Neural progenitor cell (in vitro differentiated cells): Measurements from ENCODE around the gene ZNF83. TPM values are rescaled to one million over a fixed set of nuclear protein-coding genes. Genes with fewer than 3 reads are reported as not detected.

Experiments used
- DNase-seq: peaks from one replicate; pipeline ENCODE4 v3.0.0-alpha.2; 2016; ENCODE audit warnings: low spot score
- H2AFZ ChIP-seq: fragments of 200-600 bp; sonication (generic); replicated peaks from 2 replicates; pipeline ENCODE4 v1.6.1; 2016; ENCODE audit warnings: antibody characterized with exemption
- H3F3A ChIP-seq: fragments of 200-600 bp; sonication (generic); 2 replicates; pipeline ENCODE4 v1.6.1; 2016; ENCODE audit warnings: antibody characterized with exemption, low read depth
- H3K27ac ChIP-seq: fragments of 200-600 bp; sonication (generic); 2 replicates; pipeline ENCODE4 v1.5.1; 2016; ENCODE audit warnings: mild to moderate bottlenecking
- H3K27me3 ChIP-seq: fragments of 200-600 bp; sonication (generic); 2 replicates; pipeline ENCODE4 v1.6.1; 2016; ENCODE audit warnings: mild to moderate bottlenecking, moderate library complexity
- H3K36me3 ChIP-seq: fragments of 200-600 bp; sonication (generic); 2 replicates; pipeline ENCODE4 v1.5.1; 2016
- H3K4me1 ChIP-seq: fragments of 200-600 bp; sonication (generic); 2 replicates; pipeline ENCODE4 v1.6.1; 2016; ENCODE audit warnings: mixed run types
- H3K4me2 ChIP-seq: fragments of 200-600 bp; sonication (generic); 2 replicates; pipeline ENCODE4 v1.6.1; 2016
- H3K4me3 ChIP-seq: fragments of 200-600 bp; sonication (generic); 2 replicates; pipeline ENCODE4 v1.5.1; 2016
- H3K79me2 ChIP-seq: fragments of 200-600 bp; sonication (generic); 2 replicates; pipeline ENCODE4 v1.6.1; 2016; ENCODE audit warnings: low read depth
- H3K9ac ChIP-seq: fragments of 200-600 bp; sonication (generic); 2 replicates; pipeline ENCODE4 v1.6.1; 2016
- H3K9me3 ChIP-seq: fragments of 200-600 bp; sonication (generic); 2 replicates; pipeline ENCODE4 v1.5.1; 2016; ENCODE audit warnings: low read depth
- H4K20me1 ChIP-seq: fragments of 200-600 bp; sonication (generic); 2 replicates; pipeline ENCODE4 v1.6.1; 2016; ENCODE audit warnings: low read depth
- H3K27ac Mint-ChIP-seq: 3 replicates; pipeline ENCODE4 v1.8.0; 2021; ENCODE audit warnings: mixed read lengths
- H3K27me3 Mint-ChIP-seq: 2 replicates; pipeline ENCODE4 v1.8.0; 2022; ENCODE audit warnings: low read depth, mild to moderate bottlenecking, inconsistent platforms, moderate library complexity, mixed read lengths; ENCODE audit not compliant: insufficient read depth
- H3K36me3 Mint-ChIP-seq: 3 replicates; pipeline ENCODE4 v1.8.0; 2021; ENCODE audit warnings: mixed read lengths
- H3K4me1 Mint-ChIP-seq: 3 replicates; pipeline ENCODE4 v1.8.0; 2021; ENCODE audit warnings: mixed read lengths
- H3K4me3 Mint-ChIP-seq: 3 replicates; pipeline ENCODE4 v1.8.0; 2021; ENCODE audit warnings: mild to moderate bottlenecking, moderate library complexity, mixed read lengths
- H3K9me3 Mint-ChIP-seq: 3 replicates; pipeline ENCODE4 v1.8.0; 2020; ENCODE audit warnings: mixed read lengths
- EZH2 ChIP-seq: fragments of 200-600 bp; sonication (generic); IDR thresholded peaks from 2 replicates; pipeline ENCODE4 v1.6.1; 2017; ENCODE audit warnings: antibody characterized with exemption, mild to moderate bottlenecking, moderate library complexity
- EZH2phosphoT487 ChIP-seq: fragments of 200-600 bp; sonication (generic); IDR thresholded peaks from 2 replicates; pipeline ENCODE4 v1.6.1; 2017; ENCODE audit warnings: antibody characterized with exemption
- small RNA-seq: library from RNA; depleted of rRNA; stranded (forward); fragments of <200 nt; gene quantifications from one replicate; pipeline ENCODE3, GENCODE V24; 2015
- total RNA-seq: library from RNA; depleted of rRNA; stranded (reverse); fragments of >200 nt; gene quantifications from 2 replicates; pipeline ENCODE4 v1.2.3, GENCODE V29; 2015; ENCODE audit warnings: low replicate concordance
- TF ChIP-seq, protein P1 (sequence below): fragments of 200-600 bp; sonication (generic); IDR thresholded peaks from 2 replicates; pipeline ENCODE4 v1.5.1; 2017; ENCODE audit warnings: antibody characterized with exemption, mild to moderate bottlenecking

ZNF83 gene
- total RNA-seq, 1 donor from 2014 or later = 76.2 TPM

DNA sequence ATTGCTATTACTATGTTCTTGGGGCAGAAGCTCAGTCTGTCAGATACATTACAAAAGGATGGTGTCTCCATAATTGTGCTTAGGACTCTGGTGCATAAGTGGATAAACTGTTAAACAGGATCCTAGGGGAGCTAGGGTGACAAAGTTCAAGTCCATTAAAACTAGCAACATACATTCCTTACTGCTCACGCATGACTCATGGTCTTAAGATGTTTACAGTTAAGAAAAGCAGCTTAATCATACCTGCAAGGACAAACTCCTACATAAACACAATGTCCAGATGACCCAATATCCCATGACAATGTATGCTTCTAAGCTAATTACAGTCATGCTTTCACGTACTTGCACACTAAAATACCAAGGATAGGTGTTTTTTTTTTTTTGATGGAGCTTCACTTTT lies 71.6 kb downstream of the ZNF83 start:
- Mint-ChIP-seq H3K27ac (no peak overlapping the region), H3K9me3 (peaks cover 41% of the 10 kb centered on the region), H3K36me3 (peaks cover 41% of the 10 kb centered on the region), H3K4me1 (peaks cover 6% of the 10 kb centered on the region), H3K4me3 (no peak overlapping the region), H3K27me3 (peaks cover 2% of the 10 kb centered on the region)
- Histone ChIP-seq H3F3A (peaks cover 22% of the 10 kb centered on the region), H3K4me2 (no peak overlapping the region), H3K27ac (no peak overlapping the region), H3K9me3 (no peaks in the 10 kb centered on the region), H2AFZ (no peak overlapping the region), H3K4me3 (no peak overlapping the region), H3K4me1 (peaks cover 6% of the 10 kb centered on the region), H4K20me1 (no peaks in the 10 kb centered on the region), H3K9ac (no peak overlapping the region), H3K79me2 (peaks cover 10% of the 10 kb centered on the region), H3K27me3 (no peaks in the 10 kb centered on the region), H3K36me3 (no peaks in the 10 kb centered on the region)
- no peak for DNase-seq
- TF ChIP-seq EZH2phosphoT487 = no peak
- TF ChIP-seq, protein P1, sequence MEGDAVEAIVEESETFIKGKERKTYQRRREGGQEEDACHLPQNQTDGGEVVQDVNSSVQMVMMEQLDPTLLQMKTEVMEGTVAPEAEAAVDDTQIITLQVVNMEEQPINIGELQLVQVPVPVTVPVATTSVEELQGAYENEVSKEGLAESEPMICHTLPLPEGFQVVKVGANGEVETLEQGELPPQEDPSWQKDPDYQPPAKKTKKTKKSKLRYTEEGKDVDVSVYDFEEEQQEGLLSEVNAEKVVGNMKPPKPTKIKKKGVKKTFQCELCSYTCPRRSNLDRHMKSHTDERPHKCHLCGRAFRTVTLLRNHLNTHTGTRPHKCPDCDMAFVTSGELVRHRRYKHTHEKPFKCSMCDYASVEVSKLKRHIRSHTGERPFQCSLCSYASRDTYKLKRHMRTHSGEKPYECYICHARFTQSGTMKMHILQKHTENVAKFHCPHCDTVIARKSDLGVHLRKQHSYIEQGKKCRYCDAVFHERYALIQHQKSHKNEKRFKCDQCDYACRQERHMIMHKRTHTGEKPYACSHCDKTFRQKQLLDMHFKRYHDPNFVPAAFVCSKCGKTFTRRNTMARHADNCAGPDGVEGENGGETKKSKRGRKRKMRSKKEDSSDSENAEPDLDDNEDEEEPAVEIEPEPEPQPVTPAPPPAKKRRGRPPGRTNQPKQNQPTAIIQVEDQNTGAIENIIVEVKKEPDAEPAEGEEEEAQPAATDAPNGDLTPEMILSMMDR = no peak
- no peak for TF ChIP-seq EZH2

DNA sequence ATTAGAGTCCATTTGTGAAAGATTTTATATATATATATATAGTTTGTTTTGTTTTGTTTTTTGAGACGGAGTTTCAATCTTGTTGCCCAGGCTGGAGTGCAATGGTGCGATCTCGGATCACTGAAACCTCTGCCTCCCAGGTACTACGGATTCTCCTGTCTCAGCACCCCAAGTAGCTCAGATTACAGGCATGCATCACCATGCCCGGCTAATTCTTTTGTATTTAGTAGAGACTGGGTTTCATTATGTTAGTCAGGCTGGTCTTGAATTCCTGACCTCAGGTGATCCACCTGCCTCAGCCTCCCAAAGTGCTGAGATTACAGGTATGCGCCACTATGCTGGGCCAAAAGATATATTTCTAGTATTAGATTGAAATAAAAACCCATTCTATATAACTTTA lies 72.0 kb downstream of the ZNF83 start:
- H3K4me1 ChIP-seq = peaks cover 6% of the 10 kb centered on the region
- H2AFZ ChIP-seq = no peak overlapping the region
- H3K4me3 Mint-ChIP-seq = no peak overlapping the region
- peaks cover 7% of the 10 kb centered on the region for H3K79me2 ChIP-seq
- no peaks in the 10 kb centered on the region for H3K9me3 ChIP-seq
- no peaks in the 10 kb centered on the region for H3K27me3 ChIP-seq
- no peak for DNase-seq
- peaks cover 22% of the 10 kb centered on the region for H3F3A ChIP-seq
- no peak overlapping the region for H3K4me2 ChIP-seq
- H3K27ac Mint-ChIP-seq = no peak overlapping the region
- peaks cover 43% of the 10 kb centered on the region for H3K9me3 Mint-ChIP-seq
- TF ChIP-seq EZH2 (no peak), EZH2phosphoT487 (no peak)
- TF ChIP-seq, protein P1 = no peak
- H3K9ac ChIP-seq = no peak overlapping the region
- peaks cover 2% of the 10 kb centered on the region for H3K27me3 Mint-ChIP-seq
- H3K4me1 Mint-ChIP-seq = peaks cover 4% of the 10 kb centered on the region
- H4K20me1 ChIP-seq = no peaks in the 10 kb centered on the region
- peaks cover 42% of the 10 kb centered on the region for H3K36me3 Mint-ChIP-seq
- H3K4me3 ChIP-seq = no peak overlapping the region
- no peak overlapping the region for H3K27ac ChIP-seq
- H3K36me3 ChIP-seq = no peaks in the 10 kb centered on the region

Small RNA genes within 50 kb of the gene (small RNA-seq; reads per million reads assigned to genes)
- not detected for gene RPL39P34

Other genes with a start within 250 kb of the ZNF83 start
- 16.8 and 29.8 TPM in 2 replicates for gene ZNF528, start 240.5 kb downstream of the ZNF83 start, total RNA-seq
- gene ZNF534, start 209.2 kb downstream of the ZNF83 start, total RNA-seq = 0.43 and 0.62 TPM in 2 replicates
- 3.8 and 9.7 TPM in 2 replicates for gene ZNF578, start 184.8 kb downstream of the ZNF83 start, total RNA-seq
- 13.5 and 18.9 TPM in 2 replicates for gene ZNF808, start 110.7 kb downstream of the ZNF83 start, total RNA-seq
- 12.9 and 16.2 TPM in 2 replicates for gene ZNF701, start 68.1 kb downstream of the ZNF83 start, total RNA-seq
- gene ZNF611, start 96.7 kb upstream of the ZNF83 start, total RNA-seq = 12.5 and 19.9 TPM in 2 replicates
- 2.7 and 3.5 TPM in 2 replicates for gene ZNF600, start 148.4 kb upstream of the ZNF83 start, total RNA-seq
- gene ZNF28, start 183.3 kb upstream of the ZNF83 start, total RNA-seq = 24.1 and 37.6 TPM in 2 replicates
- gene ZNF468, start 219.3 kb upstream of the ZNF83 start, total RNA-seq = 30.4 and 40.7 TPM in 2 replicates